Stimulated activated naive CD4-positive, alpha-beta T cell treated with Interleukin-2 at 50 U/mL for 16 hours (primary cell): ENCODE measurements around the gene SLAMF1.
"Not testable (repeated sequence)": the region's sequence is repeated elsewhere in the genome, so short reads cannot be mapped to it uniquely, and the experiment has no call there.

Source experiments
- DNase-seq: peaks from one replicate; lab custom pipeline; 2025; lab: John Stamatoyannopoulos, UW

SLAMF1 gene

GRCh38 chr1:160560045-160560705 is 86.7 kb downstream of the SLAMF1 start:
- DNase-seq, result no peak

- DNase-seq, result not testable (repeated sequence)
Measured at GRCh38 chr1:160559437-160559836, 87.4 kb downstream of the SLAMF1 start.

GRCh38 chr1:160558660-160559380 is 88.0 kb downstream of the SLAMF1 start:
- DNase-seq, result no peak
